ENCODE data around the gene IRAG1. TPM values are rescaled to one million over a fixed set of nuclear protein-coding genes. Genes with fewer than 3 reads are reported as not detected.

The IRAG1 gene
- total RNA-seq, 2 donors from 2014 or later = 4.2 to 7.3 TPM

GRCh38 chr11:10646005-10646404 is 47.5 kb downstream of the IRAG1 start:
- Mint-ChIP-seq H3K27ac (no peak overlapping the region), H3K36me3 (ENCODE audit: low read depth) (no peaks in the 10 kb centered on the region)
- H3K27ac ChIP-seq (ENCODE audit: low read depth, low read length) = no peak overlapping the region

GRCh38 chr11:10645212-10645795 is 48.3 kb downstream of the IRAG1 start:
- H3K9me3 ChIP-seq (ENCODE audit: control insufficient read depth, low read length) = no peaks in the 10 kb centered on the region
- Mint-ChIP-seq H3K36me3 (ENCODE audit: low read depth) (no peaks in the 10 kb centered on the region), H3K9me3 (no peaks in the 10 kb centered on the region), H3K4me1 (peaks cover 3% of the 10 kb centered on the region), H3K27ac (no peak overlapping the region), H3K27me3 (ENCODE audit: insufficient read depth) (no peaks in the 10 kb centered on the region), H3K4me3 (no peak overlapping the region)
- WGBS, 2 experiments (ENCODE audit: insufficient coverage in 1 of 2, insufficient read length in 1 of 2) = 92% methylated on average over 5 to 6 of the region's 6 CpGs
- TF ChIP-seq CTCF (conservative IDR thresholded peaks at IDR 0.05) = no peak
- no peak overlapping the region for H3K9ac ChIP-seq (ENCODE audit: extremely low read depth, low read length, poor library complexity, severe bottlenecking)
- no peak for DNase-seq
- no peaks in the 10 kb centered on the region for H3K36me3 ChIP-seq (ENCODE audit: control insufficient read depth, insufficient read depth, low read length)
- no peaks in the 10 kb centered on the region for H3K4me1 ChIP-seq (ENCODE audit: control insufficient read depth, insufficient read depth, low read length)
- H3K4me3 ChIP-seq (ENCODE audit: low read length) = no peak overlapping the region
- no peaks in the 10 kb centered on the region for H3K27me3 ChIP-seq (ENCODE audit: control insufficient read depth, insufficient read depth, low read length, poor library complexity, severe bottlenecking)
- no peak overlapping the region for H3K27ac ChIP-seq (ENCODE audit: low read depth, low read length)

More at GRCh38 chr11:10646005-10646404, 47.5 kb downstream of the IRAG1 start:
- H3K4me1 Mint-ChIP-seq = peaks cover 10% of the 10 kb centered on the region
- H3K4me3 Mint-ChIP-seq = no peak overlapping the region
- H3K4me1 ChIP-seq (ENCODE audit: control insufficient read depth, insufficient read depth, low read length) = no peaks in the 10 kb centered on the region
- H3K9me3 ChIP-seq (ENCODE audit: control insufficient read depth, low read length) = no peaks in the 10 kb centered on the region
- no peaks in the 10 kb centered on the region for H3K36me3 ChIP-seq (ENCODE audit: control insufficient read depth, insufficient read depth, low read length)
- DNase-seq = no peak
- H3K4me3 ChIP-seq (ENCODE audit: low read length) = no peak overlapping the region
- TF ChIP-seq CTCF (conservative IDR thresholded peaks at IDR 0.05) = no peak
- H3K9ac ChIP-seq (ENCODE audit: extremely low read depth, low read length, poor library complexity, severe bottlenecking) = no peak overlapping the region
- no peaks in the 10 kb centered on the region for H3K27me3 ChIP-seq (ENCODE audit: control insufficient read depth, insufficient read depth, low read length, poor library complexity, severe bottlenecking)
- H3K9me3 Mint-ChIP-seq = no peaks in the 10 kb centered on the region
- H3K27me3 Mint-ChIP-seq (ENCODE audit: insufficient read depth) = no peaks in the 10 kb centered on the region

Other genes starting within 250 kb of the IRAG1 start
- gene AMPD3, start 238.5 kb downstream of the IRAG1 start, total RNA-seq = 1 to 10 TPM; 7.1 to 7.9 TPM
- gene RNF141, start 152.6 kb downstream of the IRAG1 start, total RNA-seq = 10 to 100 TPM; 34.7 to 42.2 TPM
- gene LYVE1, start 125.1 kb downstream of the IRAG1 start, total RNA-seq = not detected
- 10 to 100 TPM; 32.7 to 37.5 TPM for gene CTR9, start 57.5 kb upstream of the IRAG1 start, total RNA-seq
- gene EIF4G2, start 115.2 kb upstream of the IRAG1 start, total RNA-seq = 1,000 to 10,000 TPM in 1 of 2 donors, 100 to 1,000 TPM in 1; 753 to 1,007 TPM
- 10 to 100 TPM; 51.6 to 57.8 TPM for gene ZBED5, start 164.3 kb upstream of the IRAG1 start, total RNA-seq